NCI-H2107 treated with DMSO at 0.1 percent for 48 hours (cell line): ENCODE data around the gene SLC4A7.

Experiments
- DNase-seq: peaks from one replicate; lab custom pipeline; 2025; ENCODE audit not compliant: unreplicated experiment; lab: John Stamatoyannopoulos, UW

SLC4A7 gene

GRCh38 chr3:27326629-27327545, 157.3 kb downstream of the SLC4A7 start:
- no peak for DNase-seq

- no peak for DNase-seq
Measured at GRCh38 chr3:27326202-27326601, 158.0 kb downstream of the SLC4A7 start.

- no peak for DNase-seq
Measured at GRCh38 chr3:27325419-27325818, 158.8 kb downstream of the SLC4A7 start.

GRCh38 chr3:27324686-27325085, 159.5 kb downstream of the SLC4A7 start:
- no peak for DNase-seq

- no peak for DNase-seq
Measured at GRCh38 chr3:27323087-27323570, 161.1 kb downstream of the SLC4A7 start.
